H9 (cell line): ENCODE data around the gene POU4F3. TPM values are rescaled to one million over a fixed set of nuclear protein-coding genes. Genes with fewer than 3 reads are reported as not detected.

Experiments
- DNase-seq: peaks from one replicate; pipeline ENCODE4 v3.0.0-alpha.2; 2017
- H2AFZ ChIP-seq: one replicate; pipeline ENCODE4 v1.6.1; 2013; ENCODE audit warnings: mild to moderate bottlenecking, low read length, control low read depth, moderate library complexity
- H2AK5ac ChIP-seq: 2 replicates; pipeline ENCODE4 v1.6.1; 2013; ENCODE audit warnings: low read length, control low read depth, mixed read lengths; ENCODE audit not compliant: insufficient read length
- H2BK120ac ChIP-seq: one replicate; pipeline ENCODE4 v1.6.1; 2013; ENCODE audit warnings: low read depth, mild to moderate bottlenecking, low read length, control low read depth, inconsistent platforms; ENCODE audit not compliant: poor library complexity, severe bottlenecking
- H2BK12ac ChIP-seq: 2 replicates; pipeline ENCODE4 v1.6.1; 2013; ENCODE audit warnings: low read length, control low read depth, mixed read lengths, low read depth; ENCODE audit not compliant: insufficient read length
- H2BK15ac ChIP-seq: 2 replicates; pipeline ENCODE4 v1.6.1; 2013; ENCODE audit warnings: low read depth, low read length, control low read depth
- H2BK20ac ChIP-seq: one replicate; pipeline ENCODE4 v1.6.1; 2013; ENCODE audit warnings: low read depth, mild to moderate bottlenecking, low read length, control low read depth, inconsistent platforms; ENCODE audit not compliant: poor library complexity, severe bottlenecking
- H2BK5ac ChIP-seq: 2 replicates; pipeline ENCODE4 v1.6.1; 2013; ENCODE audit warnings: low read length, control low read depth, mixed read lengths; ENCODE audit not compliant: insufficient read length
- H3K14ac ChIP-seq: 2 replicates; pipeline ENCODE4 v1.6.1; 2013; ENCODE audit warnings: low read length, control low read depth; ENCODE audit not compliant: insufficient read depth
- H3K18ac ChIP-seq: 2 replicates; pipeline ENCODE4 v1.6.1; 2013; ENCODE audit warnings: low read depth, mild to moderate bottlenecking, mixed read lengths, low read length, control low read depth; ENCODE audit not compliant: insufficient read length
- H3K23ac ChIP-seq: 2 replicates; pipeline ENCODE4 v1.6.1; 2013; ENCODE audit warnings: low read length, control low read depth, mixed read lengths, low read depth; ENCODE audit not compliant: insufficient read length
- H3K23me2 ChIP-seq: 2 replicates; pipeline ENCODE4 v1.6.1; 2013; ENCODE audit warnings: low read depth, mild to moderate bottlenecking, mixed read lengths, low read length, control low read depth; ENCODE audit not compliant: insufficient read length, poor library complexity, severe bottlenecking
- H3K27ac ChIP-seq: 2 replicates; pipeline ENCODE4 v1.5.1; 2013; ENCODE audit warnings: low read length, control low read depth, mixed read lengths, low read depth; ENCODE audit not compliant: insufficient read length
- H3K27me3 ChIP-seq: 2 replicates; pipeline ENCODE4 v1.6.1; 2013; ENCODE audit warnings: low read length, control low read depth, inconsistent platforms; ENCODE audit not compliant: insufficient read depth
- H3K4ac ChIP-seq: 2 replicates; pipeline ENCODE4 v1.6.1; 2013; ENCODE audit warnings: low read depth, mild to moderate bottlenecking, control low read depth, inconsistent platforms, low read length, moderate library complexity
- H3K4me1 ChIP-seq: 2 replicates; pipeline ENCODE4 v1.6.1; 2013; ENCODE audit warnings: low read length, control low read depth, inconsistent platforms; ENCODE audit not compliant: insufficient read depth
- H3K4me2 ChIP-seq: 2 replicates; pipeline ENCODE4 v1.6.1; 2013; ENCODE audit warnings: low read length, control low read depth, mixed read lengths; ENCODE audit not compliant: insufficient read length, insufficient read depth
- H3K56ac ChIP-seq: 2 replicates; pipeline ENCODE4 v1.6.1; 2013; ENCODE audit warnings: low read depth, mild to moderate bottlenecking, mixed read lengths, low read length, control low read depth; ENCODE audit not compliant: insufficient read length
- H3K79me1 ChIP-seq: 2 replicates; pipeline ENCODE4 v1.6.1; 2013; ENCODE audit warnings: low read depth, mild to moderate bottlenecking, moderate library complexity, low read length, control low read depth, inconsistent platforms; ENCODE audit not compliant: insufficient read depth, poor library complexity, severe bottlenecking
- H3K79me2 ChIP-seq: 2 replicates; pipeline ENCODE4 v1.6.1; 2013; ENCODE audit warnings: low read length, control low read depth, inconsistent platforms; ENCODE audit not compliant: insufficient read depth
- H3K9ac ChIP-seq: 2 replicates; pipeline ENCODE4 v1.6.1; 2013; ENCODE audit warnings: low read length, control low read depth, mixed read lengths; ENCODE audit not compliant: insufficient read length; ENCODE audit errors: extremely low read depth
- H3K9me3 ChIP-seq: one replicate; pipeline ENCODE4 v1.6.1; 2013; ENCODE audit warnings: low read depth, low read length, inconsistent platforms; ENCODE audit not compliant: control insufficient read depth
- H3T11ph ChIP-seq: one replicate; pipeline ENCODE4 v1.6.1; 2013; ENCODE audit warnings: mild to moderate bottlenecking, low read length, control low read depth, inconsistent platforms
- H4K20me1 ChIP-seq: one replicate; pipeline ENCODE4 v1.6.1; 2013; ENCODE audit not compliant: control insufficient read depth, insufficient read length, insufficient read depth
- H4K5ac ChIP-seq: 2 replicates; pipeline ENCODE4 v1.6.1; 2013; ENCODE audit warnings: low read depth, mild to moderate bottlenecking, mixed read lengths, low read length, control low read depth; ENCODE audit not compliant: insufficient read length
- H4K8ac ChIP-seq: replicated peaks from 2 replicates; pipeline ENCODE4 v1.6.1; 2013; ENCODE audit warnings: low read length, control low read depth, mixed read lengths, low read depth; ENCODE audit not compliant: insufficient read length
- H4K91ac ChIP-seq: 2 replicates; pipeline ENCODE4 v1.6.1; 2013; ENCODE audit warnings: low read depth, mild to moderate bottlenecking, moderate library complexity, mixed read lengths, low read length, control low read depth; ENCODE audit not compliant: insufficient read length
- H3K27ac Mint-ChIP-seq, 3 experiments: 2 replicates in 2 of 3; 3 replicates in 1 of 3; pipeline ENCODE4 v1.8.0; 2020 to 2021; ENCODE audit warnings: mixed read lengths in 3 of 3, mild to moderate bottlenecking in 1 of 3, moderate library complexity in 1 of 3
- H3K27me3 Mint-ChIP-seq: 2 replicates; pipeline ENCODE4 v1.8.0; 2021; ENCODE audit warnings: low read depth, mild to moderate bottlenecking, moderate library complexity, mixed read lengths
- H3K36me3 Mint-ChIP-seq, 3 experiments: 2 replicates in 2 of 3; 3 replicates in 1 of 3; pipeline ENCODE4 v1.8.0; 2020 to 2021; ENCODE audit warnings: low read depth in 3 of 3, mixed read lengths in 3 of 3; ENCODE audit not compliant: insufficient read depth in 1 of 3
- H3K4me1 Mint-ChIP-seq, 2 experiments: 2 replicates each; pipeline ENCODE4 v1.8.0; 2020; ENCODE audit warnings: mixed read lengths in 2 of 2
- H3K4me3 Mint-ChIP-seq, 2 experiments: 2 replicates in 1 of 2; 3 replicates in 1 of 2; pipeline ENCODE4 v1.8.0; 2020 to 2021; ENCODE audit warnings: mild to moderate bottlenecking in 2 of 2, mixed read lengths in 2 of 2, moderate library complexity in 1 of 2
- H3K9me3 Mint-ChIP-seq, 2 experiments: 2 replicates in 1 of 2; 3 replicates in 1 of 2; pipeline ENCODE4 v1.8.0; 2020; ENCODE audit warnings: mild to moderate bottlenecking in 2 of 2, mixed read lengths in 2 of 2, moderate library complexity in 1 of 2
- WGBS: extraction: QIAGEN DNeasy Blood & Tissue Kit; methylation state at CpG from one replicate; pipeline ENCODE4 v1.1.7; 2013; ENCODE audit warnings: missing lambda C conversion rate, low lambda C conversion rate, mixed read lengths; ENCODE audit not compliant: insufficient read length; ENCODE audit errors: extremely low coverage; 5-methylcytosine and 5-hydroxymethylcytosine counted together
- total RNA-seq: library from RNA; stranded (reverse); gene quantifications from 2 replicates; pipeline ENCODE4 v1.2.1, GENCODE V29; 2021
- TF ChIP-seq, protein P1 (sequence below): fragments of 200-600 bp; sonication (generic); conservative IDR thresholded peaks from 3 replicates; pipeline ENCODE4 v1.8.0; 2021; ENCODE audit warnings: antibody characterized with exemption, mild to moderate bottlenecking

POU4F3 gene
- total RNA-seq, 1 experiment from 2014 or later = not detected

GRCh38 chr5:146337928-146338327 is 711 bp upstream of the POU4F3 start:
- Histone ChIP-seq H3K23me2 (peaks cover 2% of the 10 kb centered on the region), H3K27me3 (peaks cover 95% of the 10 kb centered on the region), H3K56ac (no peak overlapping the region), H2BK5ac (no peak overlapping the region), H4K8ac (no peak overlapping the region), H3K4me2 (peak overlapping the region; percentile 50), H2BK12ac (no peak overlapping the region), H2AFZ (no peak overlapping the region), H3K27ac (no peak overlapping the region), H3K79me2 (no peaks in the 10 kb centered on the region), H2AK5ac (no peak overlapping the region), H3K4ac (no peak overlapping the region), H3K9ac (no peak overlapping the region), H3K23ac (no peak overlapping the region), H4K91ac (no peak overlapping the region), H4K20me1 (peaks cover 2% of the 10 kb centered on the region), H3T11ph (no peak overlapping the region), H2BK120ac (no peak overlapping the region), H2BK20ac (no peak overlapping the region), H3K4me1 (peaks cover under 1% of the 10 kb centered on the region; the same call in 1 of the 2 replicates), H2BK15ac (no peak overlapping the region), H3K9me3 (no peaks in the 10 kb centered on the region), H4K5ac (no peak overlapping the region), H3K79me1 (no peaks in the 10 kb centered on the region), H3K18ac (no peak overlapping the region), H3K14ac (no peak overlapping the region)
- Mint-ChIP-seq H3K27ac (no peak overlapping the region), H3K9me3 (peaks cover 5 to 12% of the 10 kb centered on the region in 2 experiments; a peak in 4 of 5 replicates), H3K27me3 (peaks cover 100% of the 10 kb centered on the region), H3K36me3 (peaks cover 0 to 2% (median 0%) of the 10 kb centered on the region in 3 experiments; a peak in 2 of 7 replicates), H3K4me1 (peaks cover 38 to 56% of the 10 kb centered on the region in 2 experiments), H3K4me3 (peak overlapping the region; percentile 64 to 90)
- TF ChIP-seq, protein P1, sequence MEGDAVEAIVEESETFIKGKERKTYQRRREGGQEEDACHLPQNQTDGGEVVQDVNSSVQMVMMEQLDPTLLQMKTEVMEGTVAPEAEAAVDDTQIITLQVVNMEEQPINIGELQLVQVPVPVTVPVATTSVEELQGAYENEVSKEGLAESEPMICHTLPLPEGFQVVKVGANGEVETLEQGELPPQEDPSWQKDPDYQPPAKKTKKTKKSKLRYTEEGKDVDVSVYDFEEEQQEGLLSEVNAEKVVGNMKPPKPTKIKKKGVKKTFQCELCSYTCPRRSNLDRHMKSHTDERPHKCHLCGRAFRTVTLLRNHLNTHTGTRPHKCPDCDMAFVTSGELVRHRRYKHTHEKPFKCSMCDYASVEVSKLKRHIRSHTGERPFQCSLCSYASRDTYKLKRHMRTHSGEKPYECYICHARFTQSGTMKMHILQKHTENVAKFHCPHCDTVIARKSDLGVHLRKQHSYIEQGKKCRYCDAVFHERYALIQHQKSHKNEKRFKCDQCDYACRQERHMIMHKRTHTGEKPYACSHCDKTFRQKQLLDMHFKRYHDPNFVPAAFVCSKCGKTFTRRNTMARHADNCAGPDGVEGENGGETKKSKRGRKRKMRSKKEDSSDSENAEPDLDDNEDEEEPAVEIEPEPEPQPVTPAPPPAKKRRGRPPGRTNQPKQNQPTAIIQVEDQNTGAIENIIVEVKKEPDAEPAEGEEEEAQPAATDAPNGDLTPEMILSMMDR = no peak
- no peak for DNase-seq
- WGBS = no CpG with 5 or more reads among the region's 8 CpGs
